HG03558 (cell line): Measurements from ENCODE around the gene PLXNB3.

ENCODE experiments used
- ATAC-seq: cut with Tn5 transposase; IDR thresholded peaks from one replicate; pipeline ENCODE4 v1.9.1; 2021; ENCODE audit warnings: moderate number of reproducible peaks; ENCODE audit not compliant: unreplicated experiment; ENCODE audit errors: extremely low read depth

Gene PLXNB3

GRCh38 chrX:153771415-153772315, 7.6 kb downstream of the PLXNB3 start:
- ATAC-seq: no peak

GRCh38 chrX:153772316-153773217, 8.5 kb downstream of the PLXNB3 start:
- no peak for ATAC-seq

- no peak for ATAC-seq
Observed at GRCh38 chrX:153773218-153773611, 9.2 kb downstream of the PLXNB3 start.

- no peak for ATAC-seq
Observed at GRCh38 chrX:153773741-153774575, 9.9 kb downstream of the PLXNB3 start.

- ATAC-seq: no peak
Observed at GRCh38 chrX:153774576-153775292, 10.7 kb downstream of the PLXNB3 start.

- no peak for ATAC-seq
Observed at GRCh38 chrX:153775293-153776119, 11.5 kb downstream of the PLXNB3 start.

- no peak for ATAC-seq
Observed at GRCh38 chrX:153776120-153776599, 12.1 kb downstream of the PLXNB3 start.

- no peak for ATAC-seq
Observed at GRCh38 chrX:153776611-153777045, 12.6 kb downstream of the PLXNB3 start.

- no peak for ATAC-seq
Observed at GRCh38 chrX:153777261-153778090, 13.4 kb downstream of the PLXNB3 start.

- no peak for ATAC-seq
Observed at GRCh38 chrX:153778181-153778580, 14.1 kb downstream of the PLXNB3 start.

- no peak for ATAC-seq
Observed at GRCh38 chrX:153778684-153779101, 14.6 kb downstream of the PLXNB3 start.

GRCh38 chrX:153779891-153780677, 16.0 kb downstream of the PLXNB3 start:
- ATAC-seq: no peak

- ATAC-seq: no peak
Observed at GRCh38 chrX:153780678-153781427, 16.8 kb downstream of the PLXNB3 start, which contains the start of gene SRPK3. TSS of gene SRPK3 (plus strand) at chrX:153781041. CDS start at chrX:153781087, 46 bp downstream.

GRCh38 chrX:153781428-153782047, 17.5 kb downstream of the PLXNB3 start:
- no peak for ATAC-seq

GRCh38 chrX:153782313-153782712, 18.3 kb downstream of the PLXNB3 start:
- no peak for ATAC-seq

GRCh38 chrX:153782871-153783270, 18.8 kb downstream of the PLXNB3 start:
- no peak for ATAC-seq
